NT2/D1 (cell line): ENCODE measurements around the gene SAMD14.

Source experiments
- SUZ12 ChIP-seq: IDR thresholded peaks from 2 replicates; pipeline ENCODE4 v1.6.1; 2011; ENCODE audit not compliant: insufficient read length, insufficient read depth; ENCODE audit errors: extremely low read depth
- YY1 ChIP-seq: IDR thresholded peaks from 2 replicates; pipeline ENCODE4 v1.6.1; 2011; ENCODE audit not compliant: insufficient read length, insufficient read depth
- ZNF274 ChIP-seq: IDR thresholded peaks from 2 replicates; pipeline ENCODE4 v1.6.1; 2011; ENCODE audit warnings: mild to moderate bottlenecking, low read depth, low read length

DNA sequence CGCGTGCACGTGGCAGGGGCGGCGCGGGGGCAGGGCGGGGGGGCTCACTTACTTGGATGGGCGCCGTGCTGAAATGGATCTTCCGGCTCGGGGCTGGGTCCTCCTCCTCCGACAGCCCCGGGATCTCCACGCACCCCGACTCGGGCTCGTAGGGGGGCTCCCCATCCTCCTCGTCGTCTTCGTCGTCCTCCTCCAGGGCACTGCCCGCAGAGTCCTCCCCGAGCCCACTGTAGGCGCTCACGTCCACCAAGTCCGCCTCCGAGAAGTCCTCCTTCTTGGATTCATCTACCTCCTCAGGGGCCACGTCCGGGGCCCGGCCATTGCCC lies 19.1 kb upstream of the SAMD14 start:
- TF ChIP-seq ZNF274, result no peak
- TF ChIP-seq SUZ12, result no peak
- no peak for TF ChIP-seq YY1
